Amniotic stem cell (primary cell): ENCODE data around the gene CBFA2T2.

Experiments
- DNase-seq: peaks from one replicate; lab custom pipeline; 2025; lab: John Stamatoyannopoulos, UW

The CBFA2T2 gene

GRCh38 chr20:33651562-33652048, 161.7 kb downstream of the CBFA2T2 start:
- DNase-seq = no peak

- DNase-seq = peak; percentile 33
Observed at GRCh38 chr20:33653218-33653899, 163.5 kb downstream of the CBFA2T2 start.

GRCh38 chr20:33653900-33654596, 164.2 kb downstream of the CBFA2T2 start:
- DNase-seq = no peak

DNA sequence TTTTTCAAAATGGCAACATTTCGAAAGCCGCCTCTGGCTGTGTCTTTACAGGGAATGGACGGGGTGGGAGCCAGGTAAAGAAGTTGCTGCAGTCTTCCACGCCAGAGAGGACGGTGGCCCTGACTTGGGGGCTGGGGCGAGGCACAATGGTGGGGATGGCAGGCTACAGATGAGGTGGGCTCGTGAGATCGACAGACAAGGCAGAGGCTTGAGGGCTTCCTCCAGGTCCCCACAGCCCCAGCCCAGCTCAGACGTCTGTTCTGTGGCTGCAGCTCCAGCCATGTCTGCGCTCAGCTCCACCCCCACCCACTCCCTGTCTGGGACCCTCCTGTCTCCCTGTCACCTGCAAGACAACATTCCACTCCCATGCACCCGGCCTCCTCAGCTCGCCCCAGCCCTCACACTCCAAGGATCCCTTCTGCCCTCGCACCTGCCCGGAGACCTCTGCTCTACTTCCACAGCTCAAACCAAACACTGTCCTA, 164.8 kb downstream of the CBFA2T2 start:
- no peak for DNase-seq

GRCh38 chr20:33655164-33655563, 165.3 kb downstream of the CBFA2T2 start:
- DNase-seq = no peak

GRCh38 chr20:33656010-33656782, 166.3 kb downstream of the CBFA2T2 start:
- DNase-seq = no peak

DNA sequence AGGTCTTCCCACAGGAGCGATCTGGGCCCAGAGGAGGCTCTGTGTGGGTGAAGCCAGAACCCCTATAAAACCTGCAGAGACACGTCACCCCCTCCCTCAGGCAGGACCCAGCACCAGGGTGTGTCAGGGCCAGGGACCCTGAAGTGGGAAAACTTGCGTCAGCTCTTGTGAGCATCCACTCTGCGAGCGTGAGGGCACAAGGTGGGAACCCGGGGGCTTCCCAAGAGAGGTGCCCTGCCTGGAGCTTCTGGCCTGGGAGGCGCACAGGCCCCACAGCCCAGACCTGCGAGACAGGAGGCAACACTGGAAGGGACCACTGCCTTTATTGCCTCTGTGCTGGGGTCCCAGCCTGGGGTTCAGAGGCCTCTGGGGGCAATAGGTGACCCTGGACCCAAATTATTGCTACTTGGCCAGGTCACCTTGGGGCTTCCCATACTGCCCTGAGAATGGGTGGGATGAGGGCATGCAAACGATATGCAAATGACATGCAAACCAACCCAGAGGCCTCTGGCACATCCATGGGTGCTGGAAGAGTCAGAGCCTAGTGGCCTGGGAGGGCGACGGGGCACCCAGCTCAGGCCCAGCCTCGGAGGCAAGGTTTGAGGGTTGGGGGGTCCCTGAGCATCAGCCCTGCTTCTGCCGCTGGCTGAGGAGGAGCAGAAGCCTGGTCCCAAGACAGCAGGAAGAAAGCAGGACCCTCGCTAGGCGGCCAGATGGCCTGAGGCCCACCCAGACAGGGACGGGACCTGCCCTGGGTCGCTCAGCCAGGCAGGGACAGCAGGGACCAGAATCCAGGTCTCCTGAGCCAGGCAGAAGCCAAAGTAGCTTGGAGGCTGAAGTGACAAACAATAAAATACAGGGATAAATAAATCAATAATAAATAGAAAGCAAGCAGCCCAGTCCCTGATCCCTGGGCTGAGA, 167.1 kb downstream of the CBFA2T2 start:
- DNase-seq = no peak

- DNase-seq = no peak
Observed at GRCh38 chr20:33657704-33658095, 167.8 kb downstream of the CBFA2T2 start.

GRCh38 chr20:33658510-33658909, 168.6 kb downstream of the CBFA2T2 start:
- DNase-seq = no peak

- DNase-seq = no peak
Observed at GRCh38 chr20:33658929-33659328, 169.0 kb downstream of the CBFA2T2 start.

- no peak for DNase-seq
Observed at GRCh38 chr20:33659341-33660034, 169.6 kb downstream of the CBFA2T2 start.

DNA sequence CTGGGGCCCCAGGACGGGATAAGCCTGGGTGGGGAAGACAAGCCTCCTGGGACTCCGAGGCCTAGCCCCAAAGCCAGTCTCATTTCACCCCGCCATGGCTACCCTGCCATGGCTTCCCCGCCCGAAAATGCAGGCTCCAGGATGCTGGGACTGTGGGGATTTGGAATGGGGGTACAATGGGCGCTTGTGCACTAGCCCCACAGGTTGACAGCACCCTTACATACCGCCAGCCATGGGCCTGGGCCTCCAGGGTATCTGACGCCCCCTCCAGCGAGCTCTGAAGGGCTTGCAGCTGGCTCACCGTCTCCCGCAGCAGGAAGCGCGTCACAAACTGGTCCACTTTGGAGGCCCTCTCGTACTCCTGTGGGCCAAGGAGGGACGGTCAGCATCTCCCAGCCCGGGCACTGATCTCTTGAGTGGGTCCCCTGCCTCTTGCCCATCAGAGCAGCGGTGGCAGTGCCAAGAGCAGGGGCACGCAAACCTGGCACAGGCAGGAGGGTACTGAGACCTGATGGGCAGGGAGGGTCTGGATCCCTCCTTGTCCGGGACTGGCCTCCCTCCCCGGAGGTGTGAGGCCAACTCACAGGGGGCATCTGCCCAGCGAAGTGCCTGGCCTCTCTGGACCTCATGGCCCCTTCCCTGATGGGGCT, 170.3 kb downstream of the CBFA2T2 start:
- DNase-seq = no peak

DNA sequence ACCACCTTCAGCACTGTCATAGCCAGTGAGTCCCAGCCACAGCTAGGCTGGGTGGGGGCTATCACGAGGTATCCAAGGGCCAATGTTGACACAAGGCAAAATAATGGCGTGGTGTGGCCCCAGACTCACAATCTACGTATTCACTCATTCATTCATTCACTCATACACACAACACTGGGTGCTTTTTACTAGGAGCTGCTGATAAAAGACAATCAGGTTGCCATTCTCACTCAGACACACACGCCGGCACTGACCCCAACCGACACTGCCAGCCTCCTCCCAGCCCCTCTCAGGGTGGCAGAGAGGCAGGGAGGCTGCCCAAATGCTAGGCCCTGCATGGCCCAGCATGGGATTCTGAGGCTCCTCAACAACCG, 170.8 kb downstream of the CBFA2T2 start:
- DNase-seq = no peak

DNA sequence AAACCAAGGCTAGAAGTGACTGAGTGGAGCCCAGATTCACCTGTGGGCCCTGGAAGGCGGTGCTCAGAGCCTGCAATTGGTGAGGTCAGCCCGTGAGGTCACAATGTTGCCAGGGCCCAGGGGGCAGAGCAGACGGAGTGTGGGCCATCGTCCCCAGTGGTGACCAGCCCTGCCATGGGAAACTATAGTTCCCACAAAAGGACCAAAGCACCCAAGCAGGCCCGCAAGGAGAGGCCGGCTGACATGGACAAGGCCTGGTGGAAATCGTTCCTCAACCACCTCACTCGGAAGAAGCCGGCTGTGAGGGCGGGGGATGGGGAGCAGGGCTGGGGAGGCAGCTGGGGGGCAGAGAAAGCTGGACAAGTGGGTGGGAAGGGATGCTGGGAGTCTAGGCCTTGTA, 172.3 kb downstream of the CBFA2T2 start, which contains the start of gene C20orf144:
TSS of gene C20orf144 (plus strand) at position 156 of the 400 bp plus-strand sequence. CDS start at position 175, 19 bp downstream.
- DNase-seq = no peak

DNA sequence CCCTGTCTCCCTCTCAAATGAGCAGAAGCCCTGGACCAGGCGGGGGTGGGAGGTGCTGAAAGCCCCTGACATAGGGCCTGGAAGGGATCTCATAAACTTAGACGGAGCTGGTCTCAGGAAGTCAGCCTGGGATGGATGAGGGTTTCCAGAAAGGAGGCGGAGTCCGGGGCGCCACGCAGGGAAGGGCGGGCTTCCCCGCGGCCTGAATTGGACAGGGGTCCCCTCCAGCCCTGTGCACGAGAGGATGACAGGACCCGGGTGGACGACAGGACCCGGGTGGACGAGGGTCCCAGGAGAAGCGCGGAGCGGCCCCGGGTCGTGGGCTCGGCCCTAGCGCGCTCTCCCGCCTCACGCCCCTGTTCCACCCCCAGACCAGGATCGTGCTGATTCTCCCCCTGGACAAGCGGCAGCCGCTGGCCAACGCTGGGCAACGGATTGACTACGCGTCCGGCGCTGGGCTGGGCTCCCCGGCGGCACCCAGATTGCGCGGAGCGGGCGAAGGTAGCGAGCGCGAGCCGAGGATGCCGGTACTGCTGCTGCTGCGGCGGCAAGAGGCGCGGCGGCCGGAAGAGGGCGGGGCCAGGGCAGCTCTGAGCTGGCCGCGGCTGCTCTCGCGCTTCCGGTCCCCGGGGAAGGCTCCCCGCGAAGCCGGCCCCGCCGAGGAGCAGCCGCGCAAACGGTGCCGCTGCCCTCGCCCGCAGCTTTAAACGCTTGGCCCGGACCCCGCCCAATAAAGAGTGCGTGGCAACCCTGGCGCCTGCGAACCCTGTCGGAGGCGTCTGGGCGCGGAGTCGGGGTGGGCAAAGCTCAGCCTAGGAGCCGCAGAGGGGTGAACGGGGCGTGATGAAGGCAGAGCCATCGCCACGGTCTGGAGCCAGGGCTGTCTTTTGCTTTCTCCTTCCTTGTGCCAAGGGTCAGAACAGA, 173.5 kb downstream of the CBFA2T2 start:
- DNase-seq = peak; percentile 58

DNA sequence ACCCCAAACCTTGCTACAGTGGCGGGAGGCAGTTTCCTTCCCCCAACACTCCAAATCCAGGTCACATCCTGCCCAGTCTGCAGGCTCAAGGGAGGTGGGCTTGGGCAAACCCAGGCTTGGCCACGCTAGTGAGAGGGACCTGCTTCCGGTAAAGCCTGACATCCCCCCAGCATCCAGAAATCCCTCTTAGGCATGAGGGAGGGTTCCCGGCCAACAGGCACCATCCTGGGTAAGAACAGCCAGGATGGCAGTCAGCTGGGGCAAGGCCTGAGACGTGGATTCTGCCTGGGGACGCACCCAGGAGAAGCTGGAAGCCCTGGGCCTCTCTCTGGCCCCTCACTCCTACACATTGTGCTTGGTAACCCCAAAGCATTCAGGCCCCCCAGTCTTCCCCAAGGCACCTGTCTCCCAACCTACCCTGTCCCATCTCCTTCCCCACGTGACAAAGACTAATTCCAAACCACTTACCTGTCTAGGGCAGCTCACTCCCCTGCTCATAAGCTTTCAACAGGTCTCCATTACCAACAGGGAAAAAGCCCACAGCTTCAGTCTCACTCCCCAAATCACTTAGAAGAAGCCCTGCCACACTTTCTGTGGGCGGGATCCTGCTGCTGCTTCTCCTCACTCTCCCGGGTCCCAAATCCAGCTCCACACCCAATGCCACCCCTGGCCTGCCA, 174.3 kb downstream of the CBFA2T2 start:
- no peak for DNase-seq

GRCh38 chr20:33664762-33665144, 174.9 kb downstream of the CBFA2T2 start:
- DNase-seq = no peak
